A549 (cell line): Measurements from ENCODE around the gene CDK14. TPM values are rescaled to one million over a fixed set of nuclear protein-coding genes. Genes with fewer than 3 reads are reported as not detected.

ENCODE experiments used
- ATAC-seq, 2 experiments: fragments of 200-7000 bp in 1 of 2; fragments of >200 bp in 1 of 2; cut with Nextera tagmentation in 1 of 2; cut with Tn5 transposase in 1 of 2; 3 replicates each; pipeline versions ENCODE4 v1.8.0 to v1.9.1; 2018 to 2020; ENCODE audit warnings: mild to moderate bottlenecking in 1 of 2, moderate library complexity in 1 of 2
- CTCF ChIA-PET: fragments of 300-600 bp; sonication (Branson Sonifier 250); formaldehyde crosslinking; extraction: SDS; loops from one replicate; lab custom pipeline; 2021; ENCODE audit warnings: antibody characterized with exemption, inconsistent platforms; lab: Yijun Ruan, JAX
- POLR2A ChIA-PET: fragments of 350-600 bp; formaldehyde crosslinking; extraction: SDS; loops from one replicate; lab custom pipeline; 2021; ENCODE audit warnings: antibody characterized with exemption, inconsistent platforms; lab: Yijun Ruan, JAX
- DNase-seq, 2 experiments: peaks; one replicate each; pipeline versions ENCODE4 v3.0.0 to v3.0.0-alpha.2; 2011 to 2016; ENCODE audit warnings: low read depth in 1 of 2, low spot score in 1 of 2
- FAIRE-seq: peaks from 2 replicates; lab custom pipeline; 2011; peaks lifted over from hg19 to GRCh38; lab: Jason Lieb, UNC
- H3K27ac ChIP-seq, 2 experiments: fragments of >200 bp; sonication (Bioruptor Twin); formaldehyde crosslinking; 3 replicates each; pipeline ENCODE4 v1.5.1; 2016 to 2017
- H3K4me1 ChIP-seq: fragments of >200 bp; sonication (Bioruptor Twin); formaldehyde crosslinking; 3 replicates; pipeline ENCODE4 v1.6.1; 2016
- H3K4me2 ChIP-seq: fragments of >200 bp; sonication (Bioruptor Twin); formaldehyde crosslinking; 3 replicates; pipeline ENCODE4 v1.6.1; 2016
- H3K4me3 ChIP-seq: fragments of >200 bp; sonication (Bioruptor Twin); formaldehyde crosslinking; 3 replicates; pipeline ENCODE4 v1.5.1; 2016
- H3K9me3 ChIP-seq: fragments of >200 bp; sonication (Bioruptor Twin); formaldehyde crosslinking; 3 replicates; pipeline ENCODE4 v1.6.1; 2016
- CEBPB ChIP-seq, 2 experiments: fragments of >200 bp in 1 of 2; sonication (Bioruptor Twin) in 1 of 2; formaldehyde crosslinking in 1 of 2; IDR thresholded peaks; 2 replicates each; pipeline ENCODE4 v1.6.1; 2012 to 2016
- CHD4 ChIP-seq: fragments of 200-600 bp; sonication (generic); IDR thresholded peaks from 2 replicates; pipeline ENCODE4 v1.6.1; 2016; ENCODE audit warnings: antibody characterized with exemption, mild to moderate bottlenecking, borderline replicate concordance
- CTCF ChIP-seq: fragments of >200 bp; sonication (Bioruptor Twin); formaldehyde crosslinking; IDR thresholded peaks from 3 replicates; pipeline ENCODE4 v1.5.1; 2016
- FOSB ChIP-seq: fragments of 250-450 bp; sonication (Bioruptor Pico); IDR thresholded peaks from 2 replicates; pipeline ENCODE4 v1.5.0; 2020; ENCODE audit warnings: mild to moderate bottlenecking, moderate library complexity
- HOXB13 ChIP-seq: fragments of 250-450 bp; sonication (Bioruptor Pico); IDR thresholded peaks from 2 replicates; pipeline ENCODE4 v1.5.0; 2020; ENCODE audit warnings: low read depth, mild to moderate bottlenecking, moderate library complexity
- KDM1A ChIP-seq: fragments of 200-600 bp; sonication (generic); IDR thresholded peaks from 2 replicates; pipeline ENCODE4 v1.6.1; 2016; ENCODE audit warnings: low read depth, mild to moderate bottlenecking
- MAX ChIP-seq: IDR thresholded peaks from 2 replicates; pipeline ENCODE4 v1.6.1; 2012
- MAZ ChIP-seq: fragments of 150-350 bp; IDR thresholded peaks from 2 replicates; pipeline ENCODE4 v1.6.1; 2014; ENCODE audit warnings: antibody characterized with exemption, low read depth, low read length, borderline replicate concordance
- MYC ChIP-seq: IDR thresholded peaks from 2 replicates; pipeline ENCODE4 v1.6.1; 2012; ENCODE audit warnings: mild to moderate bottlenecking, inconsistent platforms, low read length, improper control_type of control experiment, borderline replicate concordance
- NR3C1 ChIP-seq: fragments of >200 bp; sonication (Bioruptor Twin); formaldehyde crosslinking; IDR thresholded peaks from 3 replicates; pipeline ENCODE4 v1.6.1; 2017
- POLR2AphosphoS2 ChIP-seq: conservative IDR thresholded peaks from 2 replicates; pipeline ENCODE4 v1.6.1; 2012; ENCODE audit warnings: low read length, improper control_type of control experiment, inconsistent platforms
- RARB ChIP-seq: fragments of 250-450 bp; sonication (Bioruptor Pico); IDR thresholded peaks from 2 replicates; pipeline ENCODE4 v1.8.0; 2021; ENCODE audit warnings: mild to moderate bottlenecking, moderate library complexity
- RCOR1 ChIP-seq: fragments of 150-350 bp; IDR thresholded peaks from 2 replicates; pipeline ENCODE4 v1.6.1; 2014; ENCODE audit warnings: antibody characterized with exemption, low read length, low read depth
- REST ChIP-seq: fragments of 200-600 bp; sonication (generic); IDR thresholded peaks from 2 replicates; pipeline ENCODE4 v1.6.1; 2016; ENCODE audit warnings: antibody characterized with exemption, mild to moderate bottlenecking, moderate library complexity
- TFCP2L1 ChIP-seq: fragments of 250-450 bp; sonication (Bioruptor Pico); IDR thresholded peaks from 2 replicates; pipeline ENCODE4 v1.5.0; 2021; ENCODE audit warnings: mild to moderate bottlenecking
- TP53 ChIP-seq: fragments of 250-450 bp; sonication (Bioruptor Pico); IDR thresholded peaks from 2 replicates; pipeline ENCODE4 v1.5.0; 2021; ENCODE audit warnings: mild to moderate bottlenecking, moderate library complexity
- ZC3H11A ChIP-seq: fragments of 450-650 bp; IDR thresholded peaks from 2 replicates; pipeline ENCODE4 v1.6.1; 2014; ENCODE audit warnings: antibody characterized with exemption, mild to moderate bottlenecking
- ZFP36 ChIP-seq: fragments of 450-650 bp; IDR thresholded peaks from 2 replicates; pipeline ENCODE4 v1.6.1; 2014; ENCODE audit warnings: borderline replicate concordance; ENCODE audit not compliant: partially characterized antibody
- WGBS: methylation state at CpG from one replicate; pipeline ENCODE4 v1.1.6; 2017; ENCODE audit errors: missing lambda C conversion rate; 5-methylcytosine and 5-hydroxymethylcytosine counted together
- polyA plus RNA-seq, 4 experiments: library from polyadenylated mRNA; depleted of rRNA in 3 of 4; stranded (reverse); fragments of >200 nt; fragmentation: RNase III in 1 of 4; extraction: RNeasy Plus Mini Kit Qiagen cat#74134 plus additional on column Dnase treatment in 1 of 4; gene quantifications; 2 replicates in 3 of 4; 3 replicates in 1 of 4; pipeline ENCODE4 v1.2.3, GENCODE V29; 2011 to 2017
- TF ChIP-seq, protein P1 (sequence below): fragments of 150-350 bp; IDR thresholded peaks from 2 replicates; pipeline ENCODE4 v1.6.1; 2014; ENCODE audit warnings: low read depth, mild to moderate bottlenecking, low read length

Gene CDK14
- polyA plus RNA-seq, 2 of the 4 experiments (the other 2 are of a cell fraction), result 0.21 to 0.23 TPM

GRCh38 chr7:91196058-91196457, 599.9 kb downstream of the CDK14 start:
- no peak for FAIRE-seq
- Histone ChIP-seq H3K4me1 (no peaks in the 10 kb centered on the region), H3K4me2 (no peak overlapping the region), H3K9me3 (no peaks in the 10 kb centered on the region), H3K4me3 (no peak overlapping the region), H3K27ac (no peak overlapping the region)
- 0% methylated on average over 2 of the region's 2 CpGs for WGBS
- ATAC-seq, result no peak
- ChIA-PET POLR2A (no interaction called here), CTCF (interaction anchor here (0.9 to 1.2 kb wide), 2 partner anchors 10 to 27 kb away, joined by 3 read pairs; no protein-coding TSS in a partner anchor)
- DNase-seq, result no peak
- TF ChIP-seq MAX (no peak), ZC3H11A (no peak), FOSB (CRISPR knock-in tag) (no peak), NR3C1 (no peak), MYC (no peak), CEBPB (IDR thresholded peaks at IDR 0.05) (no peak), ZFP36 (no peak), TP53 (CRISPR knock-in tag) (no peak), CHD4 (no peak), TFCP2L1 (no peak)
- TF ChIP-seq, all 56 proteins: peak for 0

DNA sequence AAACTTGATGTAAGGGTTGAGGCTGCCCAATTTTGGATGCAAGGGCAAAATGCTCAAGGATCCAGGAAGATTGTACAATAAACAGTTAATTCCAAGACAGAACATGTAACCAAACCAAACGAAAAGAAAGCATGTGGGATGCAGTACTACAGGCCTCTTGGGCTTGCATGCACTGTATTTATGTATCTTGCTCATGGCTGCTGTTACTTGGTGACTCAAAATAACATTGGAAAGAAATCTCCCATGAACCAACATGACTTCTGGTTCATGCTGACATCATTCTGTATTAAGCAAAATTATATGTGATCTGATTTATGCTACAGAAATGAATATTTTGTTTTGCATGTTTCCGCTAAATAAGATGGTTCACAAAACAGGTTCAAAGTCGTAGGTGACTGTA, 602.2 kb downstream of the CDK14 start:
- WGBS, result 32% methylated on average over 3 of the region's 3 CpGs
- CTCF ChIA-PET, result no interaction called here
- DNase-seq (no peak), FAIRE-seq (no peak), ATAC-seq (no peak)
- no peak overlapping the region for H3K4me3 ChIP-seq
- POLR2A ChIA-PET, result no interaction called here
- no peak overlapping the region for H3K27ac ChIP-seq
- TF ChIP-seq, protein P1, sequence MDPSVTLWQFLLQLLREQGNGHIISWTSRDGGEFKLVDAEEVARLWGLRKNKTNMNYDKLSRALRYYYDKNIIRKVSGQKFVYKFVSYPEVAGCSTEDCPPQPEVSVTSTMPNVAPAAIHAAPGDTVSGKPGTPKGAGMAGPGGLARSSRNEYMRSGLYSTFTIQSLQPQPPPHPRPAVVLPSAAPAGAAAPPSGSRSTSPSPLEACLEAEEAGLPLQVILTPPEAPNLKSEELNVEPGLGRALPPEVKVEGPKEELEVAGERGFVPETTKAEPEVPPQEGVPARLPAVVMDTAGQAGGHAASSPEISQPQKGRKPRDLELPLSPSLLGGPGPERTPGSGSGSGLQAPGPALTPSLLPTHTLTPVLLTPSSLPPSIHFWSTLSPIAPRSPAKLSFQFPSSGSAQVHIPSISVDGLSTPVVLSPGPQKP, result no peak
- no peak for TF ChIP-seq ZFP36
- no peak for TF ChIP-seq MAZ
- no peak for TF ChIP-seq KDM1A
- TF ChIP-seq FOSB (CRISPR knock-in tag), result no peak
- TF ChIP-seq HOXB13 (CRISPR knock-in tag), result no peak
- TF ChIP-seq RARB, result no peak
- no peak for TF ChIP-seq POLR2AphosphoS2
- no peak for TF ChIP-seq MYC
- TF ChIP-seq REST, result no peak
- no peak for TF ChIP-seq RCOR1
- TF ChIP-seq CEBPB (IDR thresholded peaks at IDR 0.05), result no peak
- no peak for TF ChIP-seq CTCF
- no peaks in the 10 kb centered on the region for H3K4me1 ChIP-seq
- H3K4me2 ChIP-seq, result no peak overlapping the region
- H3K9me3 ChIP-seq, result no peaks in the 10 kb centered on the region
